Ovary (tissue), 9 donors: ENCODE data around the gene AP1S2. TPM values are rescaled to one million over a fixed set of nuclear protein-coding genes. Genes with fewer than 3 reads are reported as not detected.

ENCODE experiments used
- DNase-seq, 5 donors: peaks; one replicate each; pipeline ENCODE4 v3.0.0-alpha.2; 2019 to 2020
- H3K27ac ChIP-seq, 2 donors: fragments of 200-600 bp; one replicate each; pipeline versions ENCODE4 v1.5.1 to v1.8.0; 2019 to 2022
- H3K27me3 ChIP-seq: fragments of 200-600 bp; one replicate; pipeline ENCODE4 v1.8.0; 2022
- H3K36me3 ChIP-seq: fragments of 200-600 bp; sonication (generic); one replicate; pipeline ENCODE4 v1.5.1; 2019
- H3K4me1 ChIP-seq: one replicate; pipeline ENCODE4 v1.8.1; 2013; ENCODE audit warnings: mild to moderate bottlenecking, moderate library complexity; ENCODE audit not compliant: insufficient read depth
- H3K4me3 ChIP-seq: fragments of 200-600 bp; sonication (generic); one replicate; pipeline ENCODE4 v1.5.1; 2017
- H3K9me3 ChIP-seq, 2 donors: fragments of 200-600 bp in 1 of 2; sonication (generic) in 1 of 2; one replicate each; pipeline versions ENCODE4 v1.5.1 to v1.8.1; 2013 to 2019; ENCODE audit warnings: mild to moderate bottlenecking in 1 of 2, moderate library complexity in 1 of 2
- CTCF ChIP-seq, 3 donors: fragments of 450-650 bp in 2 of 3; fragments of 200-600 bp in 1 of 3; IDR thresholded peaks; one replicate each; pipeline versions ENCODE4 v1.5.1 to v1.8.0; 2016 to 2022; ENCODE audit warnings: antibody characterized with exemption in 3 of 3, mild to moderate bottlenecking in 1 of 3
- EP300 ChIP-seq: sonication (generic); formaldehyde crosslinking; IDR thresholded peaks from one replicate; pipeline ENCODE4 v1.6.1; 2017; ENCODE audit warnings: antibody characterized with exemption
- POLR2A ChIP-seq: fragments of 450-650 bp; IDR thresholded peaks from one replicate; pipeline ENCODE4 v1.6.1; 2017; ENCODE audit warnings: antibody characterized with exemption, mild to moderate bottlenecking, moderate library complexity
- WGBS, 3 donors: extraction: QIAGEN DNeasy Blood & Tissue Kit in 1 of 3; methylation state at CpG; one replicate each; pipeline versions ENCODE4 v1.1.5 to v1.1.7; 2013 to 2017; 5-methylcytosine and 5-hydroxymethylcytosine counted together
- intact Hi-C, 4 donors: fragments of 100-400 bp; cut with DNase I; formaldehyde crosslinking; loops; one replicate each; pipeline versions ENCODE4 v1.11.0 to v1.15.1; 2022 to 2023
- polyA plus RNA-seq, 2 donors: library from polyadenylated mRNA; stranded (reverse); fragments of 200-250 nt in 1 of 2; fragments of 350-450 nt in 1 of 2; fragmentation: Illumina TruSeq in 1 of 2; extraction: RNeasy Lipid Tissue Mini Kit (QIAGEN cat#74804) in 1 of 2; gene quantifications; one replicate each; pipeline ENCODE4 v1.2.3, GENCODE V29; 2013 to 2014
- total RNA-seq, 7 donors: library from RNA; depleted of rRNA in 2 of 7; stranded (reverse); fragments of >200 nt in 2 of 7; fragmentation: NEBNext Ultra II Directional in 3 of 7; extraction: Animal tissue kit (Norgen Biotek cat#: 25700) in 3 of 7; gene quantifications; one replicate each; pipeline versions ENCODE4 v1.1.0 to v1.2.4, GENCODE V29; 2016 to 2023
- donor health status: DM: no; HTN: no; CAD: no; lungs with moderate emphysema.
- donor health status: DM: no; HTN: no; CAD: no.
- donor health status: Bipolar disorder and iron deficiency.
- donor health status: DM: yes; HTN: yes; CAD: no.
- donor health status: DM: no; HTN: no; CAD: no.
- donor health status: DM: yes; HTN: yes; CAD: no.

Gene AP1S2
- total and polyA plus RNA-seq, 9 donors: 13.0 to 33.1 (median 16.6) TPM

GRCh38 chrX:15813416-15813815 is 41.2 kb downstream of the AP1S2 start:
- intact Hi-C loops: no loop called here
- no peaks in the 10 kb centered on the region for H3K36me3 ChIP-seq
- no peak for DNase-seq
- H3K9me3 ChIP-seq: no peaks in the 10 kb centered on the region
- no peaks in the 10 kb centered on the region for H3K4me1 ChIP-seq
- no peak overlapping the region for H3K27ac ChIP-seq
- H3K4me3 ChIP-seq: no peak overlapping the region
- H3K27me3 ChIP-seq: no peaks in the 10 kb centered on the region
- TF ChIP-seq POLR2A (no peak), EP300 (no peak), CTCF (IDR thresholded peaks at IDR 0.05) (no peak)
- 91 to 100% (median 98%) methylated on average over 1 of the region's 1 CpG for WGBS, 3 donors

- intact Hi-C loops: no loop called here
- Histone ChIP-seq H3K36me3 (no peaks in the 10 kb centered on the region), H3K4me1 (no peaks in the 10 kb centered on the region), H3K9me3 (no peaks in the 10 kb centered on the region), H3K27ac (no peak overlapping the region), H3K4me3 (no peak overlapping the region), H3K27me3 (no peaks in the 10 kb centered on the region)
- WGBS, 3 donors: 93 to 95% (median 95%) methylated on average over 8 of the region's 8 CpGs
- DNase-seq: no peak
- no peak for TF ChIP-seq EP300
- TF ChIP-seq POLR2A: no peak
- TF ChIP-seq CTCF (IDR thresholded peaks at IDR 0.05): no peak
Measured at GRCh38 chrX:15812192-15812938, 42.2 kb downstream of the AP1S2 start.

- no peak overlapping the region for H3K27ac ChIP-seq
- H3K36me3 ChIP-seq: no peaks in the 10 kb centered on the region
- H3K27me3 ChIP-seq: no peaks in the 10 kb centered on the region
- no peaks in the 10 kb centered on the region for H3K4me1 ChIP-seq
- intact Hi-C loops: no loop called here
- no peak overlapping the region for H3K4me3 ChIP-seq
- H3K9me3 ChIP-seq: no peaks in the 10 kb centered on the region
- 96% methylated on average over 4 of the region's 4 CpGs for WGBS, 3 donors
- no peak for DNase-seq
- TF ChIP-seq CTCF (IDR thresholded peaks at IDR 0.05) (no peak), POLR2A (no peak), EP300 (no peak)
Measured at GRCh38 chrX:15808254-15808653, 46.4 kb downstream of the AP1S2 start.

GRCh38 chrX:15804563-15804962 is 50.0 kb downstream of the AP1S2 start:
- Histone ChIP-seq H3K27me3 (no peaks in the 10 kb centered on the region), H3K4me3 (no peak overlapping the region), H3K36me3 (no peaks in the 10 kb centered on the region), H3K27ac (no peak overlapping the region), H3K9me3 (no peaks in the 10 kb centered on the region), H3K4me1 (no peaks in the 10 kb centered on the region)
- intact Hi-C loops: no loop called here
- TF ChIP-seq POLR2A (no peak), CTCF (IDR thresholded peaks at IDR 0.05) (no peak)
- no peak for DNase-seq
